Measurements from ENCODE around the gene PDILT. TPM values are rescaled to one million over a fixed set of nuclear protein-coding genes. Genes with fewer than 3 reads are reported as not detected.

Gene PDILT
- total RNA-seq, 1 donor from 2014 or later: not detected

- Histone ChIP-seq H3K4me2 (ENCODE audit: low read length) (no peak overlapping the region), H3K9ac (ENCODE audit: low read length) (no peak overlapping the region), H3K36me3 (ENCODE audit: insufficient read depth, low read length) (no peaks in the 10 kb centered on the region), H3K27me3 (ENCODE audit: insufficient read depth, low read length) (no peaks in the 10 kb centered on the region), H3K4me3 (ENCODE audit: insufficient read depth, low read depth, low read length) (no peak overlapping the region), H2AFZ (ENCODE audit: low read depth, low read length) (no peak overlapping the region), H3K4me1 (ENCODE audit: insufficient read depth, low read length) (no peaks in the 10 kb centered on the region), H4K20me1 (ENCODE audit: insufficient read depth, low read length) (no peaks in the 10 kb centered on the region), H3K9me3 (ENCODE audit: insufficient read depth, low read depth, low read length) (no peaks in the 10 kb centered on the region), H3K27ac (ENCODE audit: low read depth, low read length) (no peak overlapping the region), H3K79me2 (ENCODE audit: insufficient read depth, low read length) (no peaks in the 10 kb centered on the region)
- no peak for TF ChIP-seq CTCF (IDR thresholded peaks at IDR 0.05; ENCODE audit: insufficient read depth, low read depth, low read length)
- TF ChIP-seq EZH2 (IDR thresholded peaks at IDR 0.05; ENCODE audit: insufficient read depth, low read length): no peak
- no peak for DNase-seq (ENCODE audit: low read depth)
- Mint-ChIP-seq H3K36me3 (ENCODE audit: low read depth, unreplicated experiment) (no peaks in the 10 kb centered on the region), H3K4me1 (ENCODE audit: low read depth, unreplicated experiment) (no peaks in the 10 kb centered on the region), H3K4me3 (ENCODE audit: unreplicated experiment) (no peak overlapping the region), H3K27me3 (ENCODE audit: low read depth, unreplicated experiment) (peaks cover 6% of the 10 kb centered on the region), H3K9me3 (ENCODE audit: unreplicated experiment) (peaks cover 3% of the 10 kb centered on the region), H3K27ac (ENCODE audit: unreplicated experiment) (no peak overlapping the region)
- no peak for FAIRE-seq
These were observed 3.5 kb downstream of the PDILT start for GRCh38 chr16:20401066-20401465.

GRCh38 chr16:20399185-20399584, 5.4 kb downstream of the PDILT start:
- no peak overlapping the region for H3K4me2 ChIP-seq (ENCODE audit: low read length)
- no peaks in the 10 kb centered on the region for H3K27me3 ChIP-seq (ENCODE audit: insufficient read depth, low read length)
- no peaks in the 10 kb centered on the region for H3K9me3 ChIP-seq (ENCODE audit: insufficient read depth, low read depth, low read length)
- Mint-ChIP-seq H3K36me3 (ENCODE audit: low read depth, unreplicated experiment) (no peaks in the 10 kb centered on the region), H3K9me3 (ENCODE audit: unreplicated experiment) (peaks cover 3% of the 10 kb centered on the region), H3K4me1 (ENCODE audit: low read depth, unreplicated experiment) (no peaks in the 10 kb centered on the region), H3K27ac (ENCODE audit: unreplicated experiment) (no peak overlapping the region), H3K4me3 (ENCODE audit: unreplicated experiment) (no peak overlapping the region), H3K27me3 (ENCODE audit: low read depth, unreplicated experiment) (peaks cover 6% of the 10 kb centered on the region)
- no peaks in the 10 kb centered on the region for H3K79me2 ChIP-seq (ENCODE audit: insufficient read depth, low read length)
- no peak for TF ChIP-seq CTCF (IDR thresholded peaks at IDR 0.05; ENCODE audit: insufficient read depth, low read depth, low read length)
- TF ChIP-seq EZH2 (IDR thresholded peaks at IDR 0.05; ENCODE audit: insufficient read depth, low read length): no peak
- no peak for FAIRE-seq
- no peaks in the 10 kb centered on the region for H3K4me1 ChIP-seq (ENCODE audit: insufficient read depth, low read length)
- H4K20me1 ChIP-seq (ENCODE audit: insufficient read depth, low read length): no peaks in the 10 kb centered on the region
- no peak overlapping the region for H2AFZ ChIP-seq (ENCODE audit: low read depth, low read length)
- no peak overlapping the region for H3K9ac ChIP-seq (ENCODE audit: low read length)
- no peak for DNase-seq (ENCODE audit: low read depth)
- no peak overlapping the region for H3K4me3 ChIP-seq (ENCODE audit: insufficient read depth, low read depth, low read length)
- no peak overlapping the region for H3K27ac ChIP-seq (ENCODE audit: low read depth, low read length)
- no peaks in the 10 kb centered on the region for H3K36me3 ChIP-seq (ENCODE audit: insufficient read depth, low read length)

- H3K27ac Mint-ChIP-seq (ENCODE audit: unreplicated experiment): no peak overlapping the region
- FAIRE-seq (no peak), DNase-seq (ENCODE audit: low read depth) (no peak)
- Histone ChIP-seq H3K36me3 (ENCODE audit: insufficient read depth, low read length) (no peaks in the 10 kb centered on the region), H2AFZ (ENCODE audit: low read depth, low read length) (no peak overlapping the region), H3K9me3 (ENCODE audit: insufficient read depth, low read depth, low read length) (no peaks in the 10 kb centered on the region), H3K4me2 (ENCODE audit: low read length) (no peak overlapping the region), H3K9ac (ENCODE audit: low read length) (no peak overlapping the region), H3K4me3 (ENCODE audit: insufficient read depth, low read depth, low read length) (no peak overlapping the region), H4K20me1 (ENCODE audit: insufficient read depth, low read length) (no peaks in the 10 kb centered on the region), H3K4me1 (ENCODE audit: insufficient read depth, low read length) (no peaks in the 10 kb centered on the region), H3K27me3 (ENCODE audit: insufficient read depth, low read length) (no peaks in the 10 kb centered on the region), H3K27ac (ENCODE audit: low read depth, low read length) (no peak overlapping the region), H3K79me2 (ENCODE audit: insufficient read depth, low read length) (no peaks in the 10 kb centered on the region)
- no peaks in the 10 kb centered on the region for H3K36me3 Mint-ChIP-seq (ENCODE audit: low read depth, unreplicated experiment)
- peaks cover 6% of the 10 kb centered on the region for H3K27me3 Mint-ChIP-seq (ENCODE audit: low read depth, unreplicated experiment)
- H3K4me3 Mint-ChIP-seq (ENCODE audit: unreplicated experiment): no peak overlapping the region
- peaks cover 5% of the 10 kb centered on the region for H3K4me1 Mint-ChIP-seq (ENCODE audit: low read depth, unreplicated experiment)
- TF ChIP-seq CTCF (IDR thresholded peaks at IDR 0.05; ENCODE audit: insufficient read depth, low read depth, low read length): no peak
- TF ChIP-seq EZH2 (IDR thresholded peaks at IDR 0.05; ENCODE audit: insufficient read depth, low read length): no peak
- H3K9me3 Mint-ChIP-seq (ENCODE audit: unreplicated experiment): peaks cover under 1% of the 10 kb centered on the region
These were observed 5.9 kb downstream of the PDILT start for GRCh38 chr16:20398603-20399002.

Measured in astrocyte (in vitro differentiated cells and primary cell).